ENCODE data around the gene COG8.

Gene COG8, protein sequence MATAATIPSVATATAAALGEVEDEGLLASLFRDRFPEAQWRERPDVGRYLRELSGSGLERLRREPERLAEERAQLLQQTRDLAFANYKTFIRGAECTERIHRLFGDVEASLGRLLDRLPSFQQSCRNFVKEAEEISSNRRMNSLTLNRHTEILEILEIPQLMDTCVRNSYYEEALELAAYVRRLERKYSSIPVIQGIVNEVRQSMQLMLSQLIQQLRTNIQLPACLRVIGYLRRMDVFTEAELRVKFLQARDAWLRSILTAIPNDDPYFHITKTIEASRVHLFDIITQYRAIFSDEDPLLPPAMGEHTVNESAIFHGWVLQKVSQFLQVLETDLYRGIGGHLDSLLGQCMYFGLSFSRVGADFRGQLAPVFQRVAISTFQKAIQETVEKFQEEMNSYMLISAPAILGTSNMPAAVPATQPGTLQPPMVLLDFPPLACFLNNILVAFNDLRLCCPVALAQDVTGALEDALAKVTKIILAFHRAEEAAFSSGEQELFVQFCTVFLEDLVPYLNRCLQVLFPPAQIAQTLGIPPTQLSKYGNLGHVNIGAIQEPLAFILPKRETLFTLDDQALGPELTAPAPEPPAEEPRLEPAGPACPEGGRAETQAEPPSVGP

DNA sequence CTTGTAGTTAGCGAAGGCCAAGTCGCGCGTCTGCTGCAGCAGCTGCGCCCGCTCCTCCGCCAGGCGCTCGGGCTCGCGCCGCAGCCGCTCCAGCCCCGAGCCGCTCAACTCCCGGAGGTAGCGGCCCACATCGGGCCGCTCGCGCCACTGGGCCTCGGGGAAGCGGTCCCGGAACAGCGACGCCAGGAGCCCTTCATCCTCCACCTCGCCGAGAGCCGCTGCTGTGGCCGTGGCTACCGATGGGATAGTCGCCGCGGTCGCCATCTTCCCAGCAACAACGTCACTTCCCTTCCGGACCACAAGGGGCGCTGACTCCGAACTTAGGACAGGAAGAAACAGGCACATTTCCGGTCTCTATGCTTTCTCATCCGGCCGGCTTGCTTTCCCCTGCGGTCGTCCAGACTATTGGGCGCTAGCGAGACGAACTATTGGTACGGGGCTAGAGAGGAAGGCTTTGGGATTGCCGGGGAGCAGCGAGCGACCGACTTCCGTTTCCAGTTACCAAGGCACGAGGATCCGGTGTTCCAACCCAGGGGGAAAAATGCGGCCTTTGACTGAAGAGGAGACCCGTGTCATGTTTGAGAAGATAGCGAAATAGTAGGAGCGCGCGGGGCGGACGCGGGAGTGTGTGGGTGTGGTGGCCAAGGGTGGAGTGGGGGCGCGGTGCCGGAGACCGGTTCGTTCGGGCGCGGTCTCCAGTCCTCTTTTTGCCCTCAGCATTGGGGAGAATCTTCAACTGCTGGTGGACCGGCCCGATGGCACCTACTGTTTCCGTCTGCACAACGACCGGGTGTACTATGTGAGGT, at the start of gene COG8, which contains the start of gene NIP7:
Gene COG8 (minus strand): TSS at position 276 of the 806 bp plus-strand sequence. CDS start 12 bp downstream, at position 264.
Gene NIP7 (plus strand): TSS at position 484 of the 806 bp plus-strand sequence. CDS start 58 bp downstream, at position 542.
- in situ Hi-C loops (cut with HindIII; ENCODE audit: low sequenced_read_pairs), result no loop called here
- TF ChIP-seq, protein P1, sequence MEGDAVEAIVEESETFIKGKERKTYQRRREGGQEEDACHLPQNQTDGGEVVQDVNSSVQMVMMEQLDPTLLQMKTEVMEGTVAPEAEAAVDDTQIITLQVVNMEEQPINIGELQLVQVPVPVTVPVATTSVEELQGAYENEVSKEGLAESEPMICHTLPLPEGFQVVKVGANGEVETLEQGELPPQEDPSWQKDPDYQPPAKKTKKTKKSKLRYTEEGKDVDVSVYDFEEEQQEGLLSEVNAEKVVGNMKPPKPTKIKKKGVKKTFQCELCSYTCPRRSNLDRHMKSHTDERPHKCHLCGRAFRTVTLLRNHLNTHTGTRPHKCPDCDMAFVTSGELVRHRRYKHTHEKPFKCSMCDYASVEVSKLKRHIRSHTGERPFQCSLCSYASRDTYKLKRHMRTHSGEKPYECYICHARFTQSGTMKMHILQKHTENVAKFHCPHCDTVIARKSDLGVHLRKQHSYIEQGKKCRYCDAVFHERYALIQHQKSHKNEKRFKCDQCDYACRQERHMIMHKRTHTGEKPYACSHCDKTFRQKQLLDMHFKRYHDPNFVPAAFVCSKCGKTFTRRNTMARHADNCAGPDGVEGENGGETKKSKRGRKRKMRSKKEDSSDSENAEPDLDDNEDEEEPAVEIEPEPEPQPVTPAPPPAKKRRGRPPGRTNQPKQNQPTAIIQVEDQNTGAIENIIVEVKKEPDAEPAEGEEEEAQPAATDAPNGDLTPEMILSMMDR (IDR thresholded peaks at IDR 0.05; ENCODE audit: low read depth, low read length), result peak; percentile 80
- peak; percentile 99 for DNase-seq (ENCODE audit: low read depth, low spot score)

DNA sequence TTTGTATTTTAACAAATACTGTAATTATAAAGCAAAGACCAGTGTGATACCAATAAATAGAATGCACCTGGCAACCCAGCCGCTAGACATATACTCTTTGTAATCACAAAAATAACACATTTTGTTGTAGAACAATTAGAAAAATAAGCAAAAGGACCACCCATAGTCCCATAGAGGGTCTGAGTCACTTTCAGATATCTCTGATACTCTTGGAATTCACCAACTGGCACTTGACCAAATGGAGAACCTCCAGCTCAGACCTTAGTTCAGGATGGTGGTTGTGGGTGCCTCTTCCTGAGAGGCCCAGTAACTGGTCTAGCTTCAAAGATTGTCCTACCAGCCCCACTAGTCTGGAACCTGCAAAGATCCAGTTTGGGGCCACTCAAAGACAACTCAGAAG, 47.2 kb upstream of the COG8 start:
- H3K4me3 ChIP-seq (ENCODE audit: low read depth, low read length), result no peak overlapping the region
- in situ Hi-C loops (cut with HindIII; ENCODE audit: low sequenced_read_pairs), result no loop called here
- TF ChIP-seq, protein P1 (IDR thresholded peaks at IDR 0.05; ENCODE audit: low read depth, low read length), result no peak
- peak; percentile 28 for DNase-seq (ENCODE audit: low read depth, low spot score)

More for the DNA sequence above, at the start of gene COG8, which contains the start of gene NIP7:
- peak within 1 kb of the TSS; percentile 91 for H3K4me3 ChIP-seq (ENCODE audit: low read depth, low read length)

DNA sequence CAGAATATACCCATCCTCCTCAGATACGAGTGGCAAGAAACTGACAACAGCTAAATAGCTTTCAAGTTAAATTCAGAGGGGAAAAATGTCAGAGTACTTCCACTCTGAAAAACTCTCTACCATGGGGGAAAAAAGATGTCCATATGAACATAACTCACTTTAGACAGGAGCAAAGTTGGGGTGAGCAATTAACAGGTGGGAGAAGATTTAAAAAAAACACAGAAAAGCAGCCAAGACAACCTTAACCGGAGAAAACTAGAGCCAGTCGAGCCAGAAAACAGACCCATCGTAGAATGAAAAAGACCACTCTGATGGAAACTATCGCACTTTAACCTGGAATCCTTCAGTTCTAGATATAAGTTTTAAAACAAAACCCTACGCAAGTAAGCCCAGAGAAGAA, 45.6 kb upstream of the COG8 start:
- DNase-seq (ENCODE audit: low read depth, low spot score), result no peak
- in situ Hi-C loops (cut with HindIII; ENCODE audit: low sequenced_read_pairs), result no loop called here
- TF ChIP-seq, protein P1 (IDR thresholded peaks at IDR 0.05; ENCODE audit: low read depth, low read length), result no peak
- peak overlapping the region; percentile 90 for H3K4me3 ChIP-seq (ENCODE audit: low read depth, low read length)

DNA sequence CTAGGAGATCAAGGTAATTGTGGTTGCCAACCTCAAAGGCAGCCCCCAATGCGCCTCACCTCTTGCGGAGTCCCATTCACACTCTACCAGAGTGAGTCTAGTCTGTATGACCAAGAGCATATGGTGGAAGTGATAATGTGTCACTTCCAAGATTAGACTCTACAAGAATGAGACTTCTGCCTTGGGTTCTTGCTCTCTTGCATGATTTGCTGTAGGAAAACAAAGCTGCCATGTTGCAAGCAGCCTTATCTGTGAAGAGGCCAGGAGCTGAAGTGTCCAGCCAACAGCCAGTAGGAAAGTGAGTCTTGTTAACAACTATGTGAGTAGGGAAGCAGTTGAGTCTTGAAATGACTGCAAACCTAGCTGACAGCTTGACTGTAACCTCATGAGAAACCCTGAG, 43.1 kb upstream of the COG8 start:
- in situ Hi-C loops (cut with HindIII; ENCODE audit: low sequenced_read_pairs), result no loop called here
- DNase-seq (ENCODE audit: low read depth, low spot score), result no peak
- H3K4me3 ChIP-seq (ENCODE audit: low read depth, low read length), result no peak overlapping the region
- TF ChIP-seq, protein P1 (IDR thresholded peaks at IDR 0.05; ENCODE audit: low read depth, low read length), result no peak

DNA sequence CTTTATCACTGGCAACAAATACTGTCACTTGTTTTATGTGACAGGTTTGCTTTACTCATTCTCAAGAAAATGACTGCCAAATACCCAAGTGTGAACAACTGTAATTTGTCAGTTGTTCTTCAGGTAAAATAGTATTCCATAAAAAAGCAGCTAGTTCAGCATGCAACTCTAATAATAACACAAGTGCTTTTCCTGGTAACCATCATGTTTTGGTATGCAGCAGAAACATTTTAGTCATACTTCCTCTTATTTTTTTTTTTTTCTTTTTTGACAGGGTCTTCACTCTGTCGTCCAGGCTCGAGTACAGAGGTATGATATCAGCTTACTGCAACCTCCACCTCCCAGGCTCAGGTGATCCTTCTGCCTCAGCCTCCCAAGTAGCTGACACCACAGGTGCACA, 41.9 kb upstream of the COG8 start:
- no peak for DNase-seq (ENCODE audit: low read depth, low spot score)
- H3K4me3 ChIP-seq (ENCODE audit: low read depth, low read length), result no peak overlapping the region
- in situ Hi-C loops (cut with HindIII; ENCODE audit: low sequenced_read_pairs), result no loop called here
- TF ChIP-seq, protein P1 (IDR thresholded peaks at IDR 0.05; ENCODE audit: low read depth, low read length), result no peak

DNA sequence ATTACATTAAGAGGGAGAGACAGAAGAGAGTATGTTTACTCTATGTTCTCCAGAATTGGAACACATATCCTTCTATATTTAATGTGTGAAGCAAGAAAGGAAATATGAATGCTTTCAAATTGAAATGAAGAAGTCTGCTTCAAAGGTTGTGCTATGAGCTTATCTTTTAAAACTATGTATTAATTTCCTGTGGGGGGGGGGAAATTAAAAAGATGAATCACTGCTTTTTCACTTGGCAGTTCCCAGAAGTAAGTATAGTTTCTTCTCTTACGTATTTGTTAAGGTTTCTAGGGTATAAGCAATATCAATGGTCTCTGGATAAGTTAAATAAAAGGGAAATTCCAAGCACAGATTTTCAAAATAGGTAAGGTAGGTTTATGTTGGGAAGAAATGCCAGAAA, 39.4 kb upstream of the COG8 start:
- in situ Hi-C loops (cut with HindIII; ENCODE audit: low sequenced_read_pairs), result no loop called here
- DNase-seq (ENCODE audit: low read depth, low spot score), result no peak
- H3K4me3 ChIP-seq (ENCODE audit: low read depth, low read length), result no peak overlapping the region
- TF ChIP-seq, protein P1 (IDR thresholded peaks at IDR 0.05; ENCODE audit: low read depth, low read length), result no peak
